Stimulated activated CD4-positive, alpha-beta T cell treated with anti-CD3 and anti-CD28 coated beads, Interleukin-12 subunit alpha, Interleukin-12 subunit beta, amount 100 ng/mL, for 24 hours (primary cell): ENCODE results near the gene PLPPR1.
"Not testable (repeated sequence)": the region's sequence is repeated elsewhere in the genome, so short reads cannot be mapped to it uniquely, and the experiment has no call there.

Experiments used
- DNase-seq, 2 experiments: peaks; one replicate each; pipeline ENCODE4 v3.0.0-alpha.2; 2020; ENCODE audit warnings: low read depth in 2 of 2

The PLPPR1 gene

DNA sequence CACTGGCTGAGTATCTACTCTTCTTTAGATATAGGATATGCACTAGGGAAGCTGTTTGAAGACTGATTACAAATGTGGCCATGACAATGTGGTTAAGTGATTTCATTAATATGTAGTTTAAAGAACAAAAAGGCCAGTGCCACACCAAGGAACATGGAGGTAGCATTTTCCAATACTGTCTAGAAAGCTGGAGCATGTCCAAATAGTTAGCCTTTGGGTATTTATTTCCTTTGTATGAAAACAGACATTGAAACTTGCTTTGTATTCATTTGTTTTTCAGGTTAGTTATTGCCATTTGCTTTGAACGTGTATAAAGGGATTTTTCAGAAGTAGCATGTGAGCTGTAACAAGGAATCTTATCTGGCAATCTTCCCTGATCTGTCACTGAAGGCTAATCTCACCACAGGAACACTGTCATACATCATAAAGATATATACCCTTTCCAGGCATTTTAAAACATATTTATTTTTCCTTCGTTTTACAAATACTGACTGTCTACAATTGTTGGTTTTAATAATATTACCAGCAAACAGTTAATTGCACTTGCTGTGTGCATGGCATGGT is 93.4 kb downstream of the PLPPR1 start:
- DNase-seq = no peak

DNA sequence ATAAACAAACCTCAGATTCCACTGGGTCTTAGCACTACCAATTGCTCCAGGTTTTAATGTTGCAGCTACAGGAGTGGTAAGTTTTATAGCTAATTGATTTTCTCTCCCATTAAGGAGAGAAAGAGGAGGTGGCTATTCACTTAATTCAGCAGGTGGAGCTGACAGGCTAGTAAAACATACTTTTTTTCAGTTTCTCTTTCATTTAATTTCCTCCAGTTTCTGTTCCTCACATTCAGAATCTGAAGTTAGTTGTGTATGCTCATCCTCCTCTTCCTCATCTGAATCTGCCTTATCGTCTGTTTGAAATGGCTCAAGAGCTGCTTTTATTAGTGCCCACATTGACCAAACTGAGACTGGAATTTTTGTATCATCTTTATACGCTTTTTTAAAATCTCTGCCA is 98.0 kb downstream of the PLPPR1 start:
- DNase-seq = no peak

DNA sequence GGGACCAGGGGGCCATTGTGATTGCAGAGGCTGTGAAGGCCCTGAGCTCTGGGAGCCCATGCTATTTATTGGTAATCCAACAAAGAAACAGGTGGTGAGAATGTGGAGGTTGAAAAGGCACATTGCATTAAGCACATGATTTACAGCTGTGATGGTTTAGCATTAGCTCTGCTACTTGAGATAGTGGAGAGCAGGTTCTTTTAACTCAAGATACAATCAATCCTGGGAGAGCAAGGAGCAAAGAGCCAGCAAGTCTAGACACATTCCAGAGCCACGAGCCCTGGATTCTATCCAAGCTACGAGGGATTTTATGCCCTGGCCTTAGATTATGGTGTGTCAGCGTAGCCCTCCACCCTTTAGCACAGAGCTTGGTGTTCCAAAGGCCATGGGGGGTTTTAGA is 98.8 kb downstream of the PLPPR1 start:
- DNase-seq = not testable (repeated sequence)

DNA sequence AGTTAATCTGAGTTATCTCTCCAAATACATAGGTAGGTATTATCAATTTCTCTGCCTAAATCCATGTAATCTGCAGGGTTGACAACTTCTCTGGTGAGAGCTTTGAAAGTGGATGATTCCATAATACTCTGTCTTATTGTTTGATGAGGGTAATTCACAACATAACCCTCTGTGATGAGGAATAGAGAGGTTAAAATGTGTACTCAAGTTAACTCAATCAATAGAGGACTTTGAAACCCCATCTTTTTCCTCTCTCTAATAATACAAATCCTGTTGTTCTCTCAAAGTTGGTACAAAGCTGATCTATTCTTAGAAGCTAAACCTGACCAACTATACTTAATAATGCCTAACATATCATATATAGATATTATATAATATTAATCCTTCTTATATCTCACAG is 100.1 kb downstream of the PLPPR1 start:
- no peak for DNase-seq

DNA sequence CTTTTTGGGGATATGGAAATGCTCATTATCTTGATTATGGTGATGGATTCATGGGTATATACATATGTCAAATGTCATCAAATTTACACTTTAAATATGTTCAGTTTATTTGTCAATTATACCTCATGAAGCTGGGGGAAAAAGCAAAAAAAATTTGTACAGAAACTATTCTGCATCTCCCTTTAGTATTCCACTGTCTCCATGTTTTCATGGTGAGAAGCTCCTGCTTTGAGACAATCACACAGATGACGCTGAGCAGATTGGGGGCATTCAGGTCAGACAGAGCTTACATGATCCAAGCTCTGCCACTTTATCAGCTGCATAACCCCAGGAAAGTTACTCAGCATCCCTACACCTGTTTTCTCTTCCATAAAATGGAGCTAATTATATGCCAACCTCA is 101.5 kb downstream of the PLPPR1 start:
- no peak for DNase-seq

DNA sequence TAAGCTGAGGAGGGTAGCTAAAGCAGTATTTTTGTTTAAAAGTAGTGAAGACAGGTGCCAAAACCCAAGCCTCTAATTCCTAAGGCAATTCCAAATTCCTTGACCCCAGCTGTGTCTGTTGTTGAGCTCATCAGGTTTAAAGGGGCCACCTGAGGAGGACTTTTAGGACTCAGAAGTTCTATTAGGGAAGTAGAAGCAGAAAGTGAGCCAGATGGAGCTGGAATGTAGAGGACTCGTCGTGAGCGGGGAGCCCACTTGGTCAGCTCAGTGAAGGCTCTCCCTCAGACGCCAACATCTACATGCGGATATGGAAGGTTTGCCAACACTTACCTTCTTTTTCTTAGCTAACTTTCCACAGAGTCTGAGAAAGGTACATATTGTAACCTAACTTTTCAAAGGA is 102.8 kb downstream of the PLPPR1 start:
- DNase-seq = no peak

DNA sequence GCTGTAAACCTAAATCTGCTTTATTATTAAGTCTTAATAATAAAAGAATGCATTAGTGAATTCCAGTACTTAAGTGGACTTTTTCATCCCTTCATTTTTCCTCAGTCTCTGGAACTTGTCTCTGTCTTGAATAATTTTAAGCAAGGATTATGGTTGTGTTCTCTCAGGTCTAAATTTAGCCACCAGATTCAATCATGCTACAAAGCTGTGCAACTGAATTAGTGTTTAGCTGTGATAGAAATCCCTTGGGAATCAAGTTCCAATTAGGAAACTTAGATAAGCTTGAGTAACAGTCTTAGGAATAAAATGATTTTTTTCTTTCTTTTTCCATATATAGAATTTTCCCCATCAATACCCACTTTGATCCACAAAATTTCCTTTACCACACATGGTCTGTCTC is 104.3 kb downstream of the PLPPR1 start:
- DNase-seq = no peak

DNA sequence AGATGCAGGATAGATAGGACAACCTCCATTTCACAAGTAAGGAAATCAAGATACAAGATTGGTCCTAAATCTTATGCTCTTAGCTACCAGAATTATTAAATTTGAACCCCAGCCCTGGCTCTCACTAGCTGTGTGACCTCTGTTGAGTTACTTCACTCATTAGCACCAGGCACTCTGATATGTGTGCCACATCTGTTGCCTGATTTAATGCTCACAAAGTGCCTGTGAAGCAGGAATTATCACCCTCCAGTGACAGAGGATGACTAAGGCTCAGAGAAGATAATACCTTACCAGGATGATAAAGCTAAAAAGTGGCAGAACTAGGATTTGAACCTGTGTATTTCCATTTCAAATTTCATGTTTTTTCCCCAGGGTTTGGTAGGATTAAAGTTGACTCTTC is 110.0 kb downstream of the PLPPR1 start:
- DNase-seq = no peak

DNA sequence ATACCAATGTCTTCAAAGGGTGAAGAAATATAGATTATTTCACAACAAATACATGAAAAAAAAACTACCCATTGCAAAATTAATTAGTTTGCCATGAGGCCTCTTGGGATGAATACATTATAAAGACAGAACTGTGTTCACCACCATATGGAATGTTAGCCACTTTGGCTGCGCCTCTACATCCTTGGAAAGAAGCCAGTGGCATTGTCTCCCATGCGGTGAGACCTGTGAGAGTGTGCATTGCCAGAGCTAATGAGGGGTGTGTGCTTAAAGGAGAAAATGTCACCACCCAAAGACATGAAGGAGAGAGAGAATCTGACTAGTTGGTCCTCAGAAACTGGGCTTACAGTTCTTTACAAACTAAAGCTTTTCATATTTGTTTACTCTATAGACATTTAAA is 110.6 kb downstream of the PLPPR1 start:
- no peak for DNase-seq

DNA sequence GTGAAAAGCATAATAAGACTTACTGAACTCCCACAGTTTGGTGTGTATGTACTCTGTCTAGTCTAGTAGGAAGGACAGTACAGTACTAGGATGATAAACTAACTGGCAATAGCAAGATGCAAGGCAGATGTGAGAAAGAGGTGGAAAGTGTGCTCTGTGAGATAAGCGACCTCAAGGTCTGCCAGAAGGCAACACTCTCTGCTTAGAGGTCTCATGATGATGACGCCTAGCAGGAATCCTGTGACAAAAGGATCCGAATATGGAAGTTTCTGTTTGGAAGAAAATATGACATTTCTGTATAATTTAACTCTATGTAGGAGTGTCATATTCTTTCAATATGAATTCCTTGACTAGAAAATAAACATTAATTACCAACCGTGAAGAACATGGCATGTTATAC is 112.2 kb downstream of the PLPPR1 start:
- no peak for DNase-seq

DNA sequence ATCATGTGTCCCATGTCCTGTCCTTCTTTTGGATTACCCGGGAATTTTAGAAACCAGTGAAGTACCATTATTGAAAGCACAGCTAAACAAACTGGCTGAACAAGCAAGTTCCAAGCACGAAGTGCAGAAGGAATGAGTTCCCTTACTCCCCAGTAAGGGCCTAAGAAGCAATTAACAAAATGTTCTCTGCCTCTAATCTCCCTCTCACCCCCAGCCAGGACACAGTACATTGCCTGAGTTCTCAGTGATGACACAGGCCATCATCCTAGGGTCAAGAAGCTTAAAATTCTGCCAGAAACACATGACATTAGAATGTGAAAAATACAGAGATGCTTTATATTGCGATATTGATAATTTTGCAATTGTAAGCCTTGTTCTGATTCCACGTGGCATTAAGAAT is 118.0 kb downstream of the PLPPR1 start:
- no peak for DNase-seq

DNA sequence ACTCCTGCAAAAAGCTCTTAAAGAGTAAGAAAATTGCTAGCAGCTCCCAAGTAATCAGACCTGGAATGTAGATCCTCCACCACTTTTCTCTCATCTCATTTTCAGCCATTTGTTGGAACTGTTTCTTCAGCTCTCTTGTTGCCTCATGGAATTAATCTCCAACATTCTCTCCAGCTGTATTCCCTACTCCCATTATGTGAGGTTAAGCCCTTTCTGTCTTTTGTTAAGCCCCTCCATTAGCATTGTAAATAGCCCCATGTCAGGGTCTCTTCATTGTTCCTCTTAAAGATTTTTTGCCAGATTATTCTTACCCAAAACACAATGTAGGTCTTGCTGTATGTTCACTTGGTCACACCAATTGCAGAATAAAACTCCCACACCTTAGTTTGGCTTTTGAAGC is 119.8 kb downstream of the PLPPR1 start:
- DNase-seq = no peak

DNA sequence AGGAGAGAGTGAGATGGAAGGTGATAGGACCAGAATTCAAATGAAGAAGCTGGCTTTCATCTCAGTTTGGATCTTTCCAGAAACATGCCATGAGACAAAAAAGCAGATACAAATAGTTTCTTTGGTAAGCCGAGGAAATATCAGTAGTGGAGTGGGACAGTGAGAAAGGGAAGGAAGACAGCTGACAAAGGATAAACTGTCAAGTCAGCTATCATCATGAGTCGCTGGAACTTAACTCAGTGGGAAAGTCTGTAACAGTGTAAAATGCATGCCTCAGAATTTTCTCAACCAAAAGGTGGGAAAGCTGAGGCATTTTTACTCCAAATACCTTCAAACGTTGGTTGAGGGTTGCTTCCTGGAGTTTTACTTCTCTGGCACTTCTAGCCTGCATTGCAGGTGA is 129.8 kb downstream of the PLPPR1 start:
- DNase-seq = no peak

DNA sequence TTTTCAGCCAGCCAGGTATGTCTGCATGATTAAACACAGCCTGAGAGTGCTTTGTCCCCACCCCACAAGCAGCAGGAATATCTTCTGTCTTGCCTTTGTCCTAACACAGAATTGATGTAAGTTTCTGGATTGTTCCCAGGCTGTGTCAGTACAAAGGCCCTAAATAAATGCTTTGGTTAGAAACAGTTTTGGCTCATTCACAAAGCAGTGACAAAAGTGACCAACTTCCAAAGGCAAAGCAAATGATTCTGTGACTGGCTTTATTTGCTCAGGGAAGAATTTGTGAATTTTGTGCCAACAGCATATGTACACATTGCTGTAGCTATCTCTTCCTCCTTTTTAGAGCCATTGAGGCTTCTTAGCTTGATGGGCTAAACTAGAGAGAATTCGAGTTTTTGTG is 133.7 kb downstream of the PLPPR1 start:
- DNase-seq = no peak

DNA sequence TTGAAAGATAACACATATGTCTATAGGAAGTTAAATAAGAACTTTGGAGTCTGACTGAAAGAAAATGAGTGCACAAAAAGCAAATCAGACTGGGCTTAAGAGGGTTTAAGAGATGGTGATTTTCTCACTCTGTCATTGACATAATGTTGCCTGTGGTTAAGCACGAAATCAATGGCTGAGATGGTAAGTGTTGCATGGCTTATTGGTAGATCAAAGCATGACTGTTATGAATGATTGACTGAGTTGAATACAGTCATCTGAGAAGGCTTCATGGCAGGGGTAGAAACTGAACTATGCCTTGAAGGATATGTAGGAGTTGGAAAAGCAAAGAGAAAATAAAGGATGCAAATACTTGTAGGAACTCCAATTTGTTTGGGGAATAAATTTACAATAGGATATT is 136.6 kb downstream of the PLPPR1 start:
- no peak for DNase-seq

DNA sequence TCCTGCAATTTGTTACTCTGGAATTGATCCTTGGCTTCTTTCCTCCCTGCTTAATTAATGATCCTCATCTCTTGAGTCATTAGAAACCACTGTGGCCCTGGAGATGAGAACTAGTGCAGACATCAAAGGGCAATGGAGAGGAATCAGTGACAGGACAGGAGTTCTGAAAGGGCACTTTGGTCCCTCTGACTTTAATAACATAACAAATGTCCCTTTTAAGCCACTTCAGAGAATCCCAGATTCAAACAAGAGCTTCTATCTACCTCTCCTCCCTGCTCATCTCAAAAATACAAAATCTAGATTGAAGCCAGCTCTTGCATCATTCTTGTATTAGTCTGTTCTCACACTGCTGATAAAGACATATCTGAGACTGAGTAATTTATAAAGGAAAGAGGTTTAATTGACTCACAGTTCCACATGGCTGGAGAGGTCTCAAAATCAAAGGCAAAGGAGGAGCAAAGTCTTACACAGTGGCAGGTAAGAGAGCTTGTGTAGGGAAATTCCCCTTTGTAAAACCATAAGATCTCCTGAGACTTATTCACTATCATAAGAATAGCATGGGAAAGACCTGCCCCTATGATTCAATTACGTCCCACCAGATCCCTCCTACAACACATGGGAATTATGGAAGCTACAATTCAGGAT is 139.1 kb downstream of the PLPPR1 start:
- DNase-seq = no peak

DNA sequence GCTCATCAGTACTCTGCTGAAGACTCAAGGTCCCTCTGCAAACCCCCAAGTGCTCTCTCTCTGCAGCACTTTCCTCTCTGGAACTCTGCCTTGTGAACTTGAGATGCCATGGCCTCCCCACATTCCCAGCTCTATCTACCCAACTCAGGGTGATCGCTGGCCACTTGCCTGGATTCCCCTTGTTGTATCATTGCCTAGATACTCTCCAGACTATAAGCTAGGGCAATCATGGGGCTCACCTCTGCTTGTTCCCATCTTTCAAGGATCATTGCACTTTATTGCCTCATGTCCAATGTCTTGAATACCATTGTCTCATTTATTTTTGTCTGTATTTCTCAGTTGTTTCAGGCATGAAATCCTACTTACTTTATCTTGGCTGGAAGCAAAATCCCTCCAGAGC is 144.1 kb downstream of the PLPPR1 start:
- no peak for DNase-seq

DNA sequence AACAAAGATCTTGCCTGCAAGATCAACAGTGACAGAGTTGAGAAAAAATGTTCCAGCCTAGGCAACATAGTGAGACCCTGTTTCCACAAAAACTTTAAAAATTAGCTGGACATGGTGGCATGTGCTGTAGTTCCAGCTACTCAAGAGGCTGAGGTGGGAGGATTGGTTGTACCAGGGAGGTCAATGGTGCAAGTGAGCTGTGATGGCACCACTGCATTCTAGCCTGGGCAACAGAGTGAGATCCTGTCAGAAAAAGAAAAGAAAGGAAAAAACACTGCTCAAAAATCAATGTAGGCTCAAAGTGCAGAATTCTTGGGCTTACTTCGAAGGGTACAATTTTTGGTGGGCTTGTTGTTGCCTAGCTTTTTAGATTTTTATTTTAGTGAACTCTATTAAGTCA is 145.4 kb downstream of the PLPPR1 start:
- no peak for DNase-seq

DNA sequence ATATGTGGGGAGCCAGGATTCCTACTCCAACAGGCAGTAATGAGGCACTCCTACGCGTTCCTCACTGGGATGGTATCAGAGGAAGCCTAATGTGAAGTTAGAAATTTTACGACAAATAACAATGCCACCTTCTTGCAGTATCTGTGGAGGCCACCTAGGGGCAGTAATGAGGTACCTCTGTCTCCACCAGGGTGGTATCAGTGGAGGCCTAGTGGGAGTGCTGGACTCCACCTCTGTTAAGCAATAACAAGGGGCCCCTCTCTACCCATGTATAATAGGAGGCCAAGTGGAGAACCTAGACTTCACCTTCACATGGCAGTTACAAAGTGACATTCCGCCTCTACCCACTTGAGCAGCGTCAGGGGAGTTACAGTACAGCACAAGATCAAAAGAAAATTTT is 147.9 kb downstream of the PLPPR1 start:
- no peak for DNase-seq

DNA sequence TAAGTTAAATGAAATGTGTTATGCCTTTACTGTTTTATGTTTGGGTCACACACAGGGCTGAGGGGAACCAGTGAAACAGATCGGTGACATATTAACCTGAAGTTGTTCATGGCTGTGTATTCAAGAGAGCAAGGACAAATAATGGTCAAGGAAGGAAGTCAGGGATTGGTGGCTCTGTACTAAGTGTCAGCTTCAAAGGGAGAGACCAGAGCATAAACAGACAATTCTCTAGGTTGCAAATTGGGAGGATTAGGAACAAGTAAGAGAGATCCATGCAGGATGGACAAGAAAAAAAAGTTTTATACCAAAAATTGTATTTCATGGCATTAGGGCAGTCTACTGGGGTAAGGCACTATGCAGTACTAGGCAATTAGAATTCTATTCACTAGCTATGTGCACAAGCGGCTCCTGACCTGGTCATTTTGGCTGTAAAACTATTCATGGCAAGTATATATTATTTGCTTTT is 156.3 kb downstream of the PLPPR1 start:
- DNase-seq = no peak

DNA sequence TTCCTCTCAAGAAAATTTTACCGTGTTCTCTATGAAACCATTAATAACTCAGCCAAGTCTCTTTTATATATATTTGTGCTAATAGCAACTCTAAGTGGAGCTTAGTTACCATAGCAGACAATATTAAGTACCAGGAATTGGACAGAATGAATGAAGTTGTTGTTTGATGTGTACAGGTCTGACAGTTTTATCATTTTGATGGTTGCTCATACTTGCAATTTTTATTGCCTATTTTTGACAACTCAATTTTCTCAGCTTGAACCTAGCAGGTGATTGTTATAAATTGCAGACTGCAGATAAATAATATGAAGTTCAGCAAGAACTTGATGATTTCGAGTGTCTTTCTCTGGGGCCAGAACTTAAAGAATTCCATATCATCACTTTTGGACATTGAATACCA is 163.2 kb downstream of the PLPPR1 start:
- no peak for DNase-seq

DNA sequence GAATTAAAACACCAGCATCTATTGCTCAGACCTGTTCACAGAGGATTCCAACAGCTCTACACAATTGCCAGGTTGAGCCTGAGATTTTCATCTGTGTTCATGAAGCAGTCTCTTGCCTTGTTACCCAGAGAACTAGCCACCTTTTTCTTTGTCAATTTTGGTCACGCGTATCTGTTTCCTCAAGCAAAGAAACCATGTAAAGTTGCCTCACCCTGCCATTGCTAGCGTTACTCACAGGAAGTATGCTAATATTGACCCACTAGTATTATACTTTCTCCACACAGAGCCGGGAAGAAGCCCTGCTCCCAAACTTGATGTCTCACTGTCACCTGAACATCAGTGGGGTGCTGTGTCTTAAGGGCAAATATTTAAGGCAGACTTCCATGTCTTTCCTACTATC is 168.5 kb downstream of the PLPPR1 start:
- no peak for DNase-seq

DNA sequence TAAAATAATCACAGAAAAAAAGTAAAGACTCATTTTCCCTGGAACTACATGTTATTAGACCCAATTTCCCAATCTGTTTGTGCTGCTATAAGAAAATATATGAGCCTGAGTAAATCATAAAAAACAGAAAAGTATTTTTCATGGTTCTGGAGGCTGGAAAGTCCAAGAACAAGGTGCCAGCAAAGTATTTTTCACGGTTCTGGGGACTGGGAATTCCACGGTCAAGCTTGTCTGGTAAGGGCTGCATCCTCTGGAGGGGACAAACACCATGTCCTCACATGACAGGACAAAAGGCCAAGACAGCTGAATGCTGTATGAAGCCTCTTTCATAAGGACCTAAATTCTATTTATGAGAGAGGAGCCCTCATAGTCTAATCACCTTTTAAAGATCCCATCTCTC is 172.3 kb downstream of the PLPPR1 start:
- no peak for DNase-seq

DNA sequence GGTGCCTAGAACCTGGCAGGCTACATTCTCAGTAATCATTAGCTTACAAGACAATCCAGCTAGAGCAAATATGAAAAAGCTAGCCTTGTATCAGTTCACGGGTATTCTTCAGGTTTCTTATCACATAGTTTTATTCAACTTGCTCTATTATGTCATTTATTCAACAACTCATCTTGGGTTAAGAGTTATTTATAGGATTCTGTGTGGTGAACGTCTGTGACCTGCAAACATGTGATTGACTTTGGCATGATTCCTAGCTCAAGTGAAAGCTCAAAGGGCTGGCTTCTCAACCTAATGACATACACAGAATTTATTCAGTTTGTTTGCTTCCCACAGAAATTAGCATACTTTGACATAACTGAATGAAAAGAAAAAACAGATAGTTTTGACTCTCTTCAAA is 173.1 kb downstream of the PLPPR1 start:
- no peak for DNase-seq
